Uterus (tissue), 4 donors: Measurements from ENCODE around the gene DENND1A. TPM values are rescaled to one million over a fixed set of nuclear protein-coding genes. Genes with fewer than 3 reads are reported as not detected.
"Not testable (repeated sequence)": the region's sequence is repeated elsewhere in the genome, so short reads cannot be mapped to it uniquely, and the experiment has no call there.

Source experiments
- DNase-seq, 2 donors: peaks; one replicate each; pipeline ENCODE4 v3.0.0-alpha.2; 2019 to 2020
- H3K27ac ChIP-seq, 2 donors: fragments of 200-600 bp; sonication (generic); 1 replicate in 1 of 2; 2 replicates in 1 of 2; pipeline ENCODE4 v1.5.1; 2016 to 2018
- H3K27me3 ChIP-seq, 2 donors: fragments of 200-600 bp; sonication (generic); one replicate each; pipeline ENCODE4 v1.5.1; 2018 to 2019; ENCODE audit warnings: control low read depth in 1 of 2
- H3K36me3 ChIP-seq, 2 donors: fragments of 200-600 bp; sonication (generic); one replicate each; pipeline ENCODE4 v1.5.1; 2019; ENCODE audit warnings: control low read depth in 1 of 2
- H3K4me1 ChIP-seq, 2 donors: fragments of 200-600 bp; sonication (generic); one replicate each; pipeline ENCODE4 v1.5.1; 2018 to 2019; ENCODE audit warnings: control low read depth in 1 of 2
- H3K4me3 ChIP-seq, 2 donors: fragments of 200-600 bp; sonication (generic); 1 replicate in 1 of 2; 2 replicates in 1 of 2; pipeline ENCODE4 v1.5.1; 2018 to 2019; ENCODE audit warnings: mild to moderate bottlenecking in 1 of 2
- H3K9me3 ChIP-seq, 2 donors: fragments of 200-600 bp; sonication (generic); one replicate each; pipeline ENCODE4 v1.5.1; 2019; ENCODE audit warnings: control low read depth in 1 of 2
- POLR2A ChIP-seq, 2 donors: fragments of 450-650 bp; IDR thresholded peaks; one replicate each; pipeline ENCODE4 v1.6.1; 2016; ENCODE audit warnings: antibody characterized with exemption in 2 of 2, mild to moderate bottlenecking in 1 of 2, moderate library complexity in 1 of 2
- intact Hi-C: fragments of 100-400 bp; cut with DNase I; formaldehyde crosslinking; loops from one replicate; pipeline ENCODE4 v1.15.1; 2023; ENCODE audit warnings: low total_unique reads
- total RNA-seq, 4 donors: library from RNA; depleted of rRNA in 3 of 4; stranded (reverse); fragments of >200 nt in 3 of 4; gene quantifications; one replicate each; pipeline versions ENCODE4 v1.1.0 to v1.2.4, GENCODE V29; 2014 to 2023
- TF ChIP-seq, protein P1 (sequence below), 4 experiments: fragments of 200-600 bp in 2 of 4; fragments of 450-650 bp in 2 of 4; sonication (generic) in 2 of 4; IDR thresholded peaks; one replicate each; pipeline ENCODE4 v1.5.1; 2016 to 2019; ENCODE audit warnings: antibody characterized with exemption in 4 of 4, mild to moderate bottlenecking in 2 of 4, moderate library complexity in 1 of 4
- donor health status: DM: yes; HTN: yes; CAD: no.

DENND1A gene
- total RNA-seq, 4 donors from 2014 or later, result 10.8 to 34.5 (median 22.6) TPM

DNA sequence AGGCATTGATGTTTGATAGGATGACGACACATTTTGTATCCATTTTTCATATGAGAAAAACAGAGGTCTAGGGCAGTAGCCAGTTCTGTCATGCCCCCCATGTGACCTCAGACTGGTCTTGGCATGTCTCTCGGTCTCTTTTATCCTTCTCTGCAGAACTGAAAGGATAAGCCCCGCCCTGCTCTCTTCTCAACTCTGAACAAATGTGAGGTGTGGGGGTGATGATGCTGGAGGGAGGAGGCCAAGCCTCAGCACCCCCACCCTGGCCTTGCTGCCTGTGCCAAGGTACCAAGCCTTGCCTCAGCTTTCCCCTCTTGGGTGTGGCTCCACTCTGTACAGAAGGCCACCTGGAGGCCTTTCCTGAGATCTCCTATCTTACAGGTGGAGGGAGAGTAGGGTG is 593.5 kb downstream of the DENND1A start:
- intact Hi-C loops, result no loop called here

DNA sequence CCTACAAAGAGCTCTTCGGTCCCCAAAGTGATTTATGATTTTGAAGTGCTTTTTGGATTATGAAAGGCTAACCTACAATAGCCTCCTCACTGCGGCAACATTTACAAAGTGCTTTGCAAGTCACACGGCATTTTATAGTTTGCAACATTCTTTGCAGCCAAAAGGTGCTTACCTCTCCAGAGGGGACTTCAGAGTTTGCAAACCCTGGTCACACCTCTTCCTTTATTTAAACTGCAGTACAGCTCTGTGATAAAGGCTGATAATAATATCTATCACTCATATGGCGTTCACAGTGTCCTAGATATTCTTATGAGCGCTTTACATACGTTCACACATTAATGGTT is 594.0 kb downstream of the DENND1A start:
- Histone ChIP-seq H3K27me3 (no peaks in the 10 kb centered on the region), H3K4me3 (no peak overlapping the region), H3K36me3 (no peaks in the 10 kb centered on the region), H3K27ac (no peak overlapping the region), H3K4me1 (no peaks in the 10 kb centered on the region), H3K9me3 (no peaks in the 10 kb centered on the region)
- no peak for TF ChIP-seq POLR2A (IDR thresholded peaks at IDR 0.05)
- TF ChIP-seq, protein P1, sequence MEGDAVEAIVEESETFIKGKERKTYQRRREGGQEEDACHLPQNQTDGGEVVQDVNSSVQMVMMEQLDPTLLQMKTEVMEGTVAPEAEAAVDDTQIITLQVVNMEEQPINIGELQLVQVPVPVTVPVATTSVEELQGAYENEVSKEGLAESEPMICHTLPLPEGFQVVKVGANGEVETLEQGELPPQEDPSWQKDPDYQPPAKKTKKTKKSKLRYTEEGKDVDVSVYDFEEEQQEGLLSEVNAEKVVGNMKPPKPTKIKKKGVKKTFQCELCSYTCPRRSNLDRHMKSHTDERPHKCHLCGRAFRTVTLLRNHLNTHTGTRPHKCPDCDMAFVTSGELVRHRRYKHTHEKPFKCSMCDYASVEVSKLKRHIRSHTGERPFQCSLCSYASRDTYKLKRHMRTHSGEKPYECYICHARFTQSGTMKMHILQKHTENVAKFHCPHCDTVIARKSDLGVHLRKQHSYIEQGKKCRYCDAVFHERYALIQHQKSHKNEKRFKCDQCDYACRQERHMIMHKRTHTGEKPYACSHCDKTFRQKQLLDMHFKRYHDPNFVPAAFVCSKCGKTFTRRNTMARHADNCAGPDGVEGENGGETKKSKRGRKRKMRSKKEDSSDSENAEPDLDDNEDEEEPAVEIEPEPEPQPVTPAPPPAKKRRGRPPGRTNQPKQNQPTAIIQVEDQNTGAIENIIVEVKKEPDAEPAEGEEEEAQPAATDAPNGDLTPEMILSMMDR (IDR thresholded peaks at IDR 0.05), result no peak
- intact Hi-C loops, result no loop called here
- DNase-seq, result no peak

More for the DNA sequence above, 593.5 kb downstream of the DENND1A start:
- Histone ChIP-seq H3K4me1 (no peaks in the 10 kb centered on the region), H3K4me3 (no peak overlapping the region), H3K27ac (no peak overlapping the region), H3K27me3 (no peaks in the 10 kb centered on the region), H3K36me3 (no peaks in the 10 kb centered on the region), H3K9me3 (no peaks in the 10 kb centered on the region)
- no peak for TF ChIP-seq POLR2A (IDR thresholded peaks at IDR 0.05)
- TF ChIP-seq, protein P1 (IDR thresholded peaks at IDR 0.05), result no peak
- no peak for DNase-seq

DNA sequence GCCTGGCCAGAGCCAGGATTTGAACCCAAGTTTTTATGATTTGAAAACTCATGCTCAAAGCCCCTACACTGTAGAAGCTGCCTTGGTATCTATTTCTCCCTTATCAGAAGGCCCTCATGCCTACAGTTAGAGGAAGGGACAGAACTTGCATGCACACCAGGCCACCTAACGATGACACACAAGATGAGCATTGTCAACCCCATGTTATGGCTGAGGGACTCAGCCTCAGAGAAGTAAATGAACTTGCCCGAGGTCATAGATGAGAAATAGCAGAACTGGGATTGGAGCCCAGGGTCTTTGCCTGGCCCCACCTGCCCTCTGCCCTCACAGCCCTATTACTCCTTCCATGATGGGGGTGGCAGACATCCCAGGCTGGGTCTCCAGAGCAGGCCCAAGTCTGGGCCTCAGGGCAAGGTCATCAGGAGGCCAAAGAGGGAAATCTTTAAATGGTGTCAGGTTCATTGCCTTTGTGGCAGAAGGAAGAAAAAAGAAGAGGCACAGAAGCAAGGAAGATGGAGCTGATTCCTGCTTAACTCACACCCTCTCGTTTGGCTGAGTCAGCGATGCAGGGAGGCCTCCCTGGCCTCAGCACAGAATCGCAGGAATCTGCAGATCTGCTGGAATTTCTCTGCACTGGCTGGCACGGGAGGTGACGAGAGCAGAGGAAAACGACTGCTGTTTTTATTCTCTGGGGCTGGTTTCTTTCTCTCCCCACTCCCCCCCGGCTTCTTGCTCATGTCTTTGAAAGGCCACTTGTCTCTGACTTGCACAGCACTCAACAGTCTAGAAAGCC is 594.5 kb downstream of the DENND1A start:
- H3K27ac ChIP-seq, result no peak overlapping the region
- intact Hi-C loops, result no loop called here
- H3K27me3 ChIP-seq, result no peaks in the 10 kb centered on the region
- H3K4me3 ChIP-seq, result no peak overlapping the region
- H3K36me3 ChIP-seq, result no peaks in the 10 kb centered on the region
- no peaks in the 10 kb centered on the region for H3K4me1 ChIP-seq
- TF ChIP-seq, protein P1 (IDR thresholded peaks at IDR 0.05), result no peak
- no peak for TF ChIP-seq POLR2A (IDR thresholded peaks at IDR 0.05)
- no peak for DNase-seq
- no peaks in the 10 kb centered on the region for H3K9me3 ChIP-seq

DNA sequence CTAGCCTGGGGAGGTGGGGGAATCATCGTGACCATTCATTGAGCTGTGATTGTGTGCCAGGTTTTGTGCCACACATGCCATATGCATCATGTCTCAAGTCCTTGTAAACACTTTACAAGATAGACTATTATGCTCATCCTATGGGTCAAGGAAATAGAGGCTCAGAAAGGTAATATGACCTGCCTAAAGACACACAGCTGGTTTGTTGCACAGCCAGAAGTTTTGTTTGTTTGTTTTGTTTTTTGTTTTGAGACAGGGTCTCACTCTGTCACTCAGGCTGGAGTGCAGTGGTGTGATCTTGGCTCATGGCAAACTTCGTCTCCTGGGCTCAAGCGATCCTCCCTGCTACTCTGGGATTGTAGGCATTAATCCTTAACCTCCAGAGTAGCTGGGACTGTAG is 595.3 kb downstream of the DENND1A start:
- Histone ChIP-seq H3K27me3 (no peaks in the 10 kb centered on the region), H3K4me3 (no peak overlapping the region), H3K4me1 (no peaks in the 10 kb centered on the region), H3K9me3 (no peaks in the 10 kb centered on the region), H3K36me3 (no peaks in the 10 kb centered on the region), H3K27ac (no peak overlapping the region)
- no peak for TF ChIP-seq POLR2A (IDR thresholded peaks at IDR 0.05)
- TF ChIP-seq, protein P1 (IDR thresholded peaks at IDR 0.05), result no peak
- DNase-seq, result no peak
- intact Hi-C loops, result no loop called here

DNA sequence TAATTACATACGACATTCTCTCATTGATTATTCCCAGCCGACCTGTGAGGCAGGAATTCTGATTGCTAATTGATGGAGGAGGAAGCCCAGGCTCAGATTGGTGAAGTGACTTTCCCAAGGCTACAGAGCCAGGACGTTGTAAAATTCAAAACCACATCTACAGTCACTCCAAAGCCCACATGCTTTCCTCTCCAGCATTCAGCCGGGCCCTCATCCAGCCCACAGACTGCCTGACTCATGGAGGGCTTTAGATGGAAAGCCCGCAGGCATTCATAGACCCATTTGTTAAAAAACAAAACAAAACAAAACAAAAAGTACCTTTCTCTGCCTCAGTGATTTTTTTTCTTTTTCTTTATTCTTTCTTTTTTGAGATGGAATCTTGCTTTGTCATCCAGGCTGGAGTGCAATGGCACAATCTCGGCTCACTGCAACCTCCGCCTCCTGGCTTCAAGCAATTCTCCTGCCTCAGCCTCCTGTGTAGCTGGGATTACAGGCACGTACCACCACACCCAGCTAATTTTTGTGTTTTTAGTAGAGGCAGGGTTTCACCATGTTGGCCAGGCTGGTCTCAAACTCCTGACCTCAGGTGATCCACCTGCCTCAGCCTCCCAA is 596.8 kb downstream of the DENND1A start:
- DNase-seq, intact Hi-C loops: not testable (repeated sequence)

More for the DNA sequence above, 596.8 kb downstream of the DENND1A start:
- H3K4me1 ChIP-seq, H3K4me3 ChIP-seq, H3K36me3 ChIP-seq, H3K9me3 ChIP-seq, H3K27me3 ChIP-seq, H3K27ac ChIP-seq: not testable (repeated sequence)
